ENCODE results near the gene COL1A2. TPM values are rescaled to one million over a fixed set of nuclear protein-coding genes. Genes with fewer than 3 reads are reported as not detected.

COL1A2 gene
- total and polyA plus RNA-seq, 2 experiments from 2014 or later = 76.6 to 122 TPM

GRCh38 chr7:94414980-94415379 is 20.3 kb downstream of the COL1A2 start:
- Histone ChIP-seq H3K27ac (no peak overlapping the region), H3K36me3 (no peaks in the 10 kb centered on the region), H3K27me3 (no peaks in the 10 kb centered on the region), H3K4me1 (ENCODE audit: low read depth) (no peaks in the 10 kb centered on the region), H3K9me3 (ENCODE audit: low read depth) (no peaks in the 10 kb centered on the region), H3K4me3 (no peak overlapping the region)
- DNase-seq (ENCODE audit: low read depth in 1 of 2, low spot score in 1 of 2) = no peak
- TF ChIP-seq CTCF (IDR thresholded peaks at IDR 0.05; ENCODE audit: low read depth, low read length) = no peak

- Histone ChIP-seq H3K27ac (no peak overlapping the region), H3K4me3 (no peak overlapping the region), H3K4me1 (ENCODE audit: low read depth) (no peaks in the 10 kb centered on the region), H3K36me3 (no peaks in the 10 kb centered on the region), H3K9me3 (ENCODE audit: low read depth) (no peaks in the 10 kb centered on the region), H3K27me3 (no peaks in the 10 kb centered on the region)
- TF ChIP-seq CTCF (IDR thresholded peaks at IDR 0.05; ENCODE audit: low read depth, low read length) = no peak
- no peak for DNase-seq (ENCODE audit: low read depth in 1 of 2, low spot score in 1 of 2)
Measured at GRCh38 chr7:94417306-94417705, 22.6 kb downstream of the COL1A2 start.

- no peak overlapping the region for H3K27ac ChIP-seq
- no peak overlapping the region for H3K4me3 ChIP-seq
- no peaks in the 10 kb centered on the region for H3K9me3 ChIP-seq (ENCODE audit: low read depth)
- no peak for TF ChIP-seq CTCF (IDR thresholded peaks at IDR 0.05; ENCODE audit: low read depth, low read length)
- no peaks in the 10 kb centered on the region for H3K27me3 ChIP-seq
- H3K4me1 ChIP-seq (ENCODE audit: low read depth) = no peaks in the 10 kb centered on the region
- peak in 1 of 2 donors; percentile 36 for DNase-seq (ENCODE audit: low read depth in 1 of 2, low spot score in 1 of 2)
- no peaks in the 10 kb centered on the region for H3K36me3 ChIP-seq
Measured at GRCh38 chr7:94417901-94418300, 23.2 kb downstream of the COL1A2 start.

- no peaks in the 10 kb centered on the region for H3K36me3 ChIP-seq
- no peaks in the 10 kb centered on the region for H3K9me3 ChIP-seq (ENCODE audit: low read depth)
- TF ChIP-seq CTCF (IDR thresholded peaks at IDR 0.05; ENCODE audit: low read depth, low read length) = no peak
- no peaks in the 10 kb centered on the region for H3K27me3 ChIP-seq
- no peaks in the 10 kb centered on the region for H3K4me1 ChIP-seq (ENCODE audit: low read depth)
- DNase-seq (ENCODE audit: low read depth in 1 of 2, low spot score in 1 of 2) = peak in 1 of 2 donors; percentile 11
- H3K27ac ChIP-seq = no peak overlapping the region
- H3K4me3 ChIP-seq = no peak overlapping the region
Measured at GRCh38 chr7:94418851-94419250, 24.2 kb downstream of the COL1A2 start.

GRCh38 chr7:94420328-94420727 is 25.6 kb downstream of the COL1A2 start:
- Histone ChIP-seq H3K9me3 (ENCODE audit: low read depth) (no peaks in the 10 kb centered on the region), H3K4me1 (ENCODE audit: low read depth) (no peaks in the 10 kb centered on the region), H3K27me3 (no peaks in the 10 kb centered on the region), H3K36me3 (peaks cover 4% of the 10 kb centered on the region), H3K27ac (no peak overlapping the region), H3K4me3 (no peak overlapping the region)
- no peak for TF ChIP-seq CTCF (IDR thresholded peaks at IDR 0.05; ENCODE audit: low read depth, low read length)
- peak in 1 of 2 donors; percentile 36 for DNase-seq (ENCODE audit: low read depth in 1 of 2, low spot score in 1 of 2)

GRCh38 chr7:94421681-94422080 is 27.0 kb downstream of the COL1A2 start:
- Histone ChIP-seq H3K4me3 (no peak overlapping the region), H3K36me3 (peaks cover 4% of the 10 kb centered on the region), H3K27ac (no peak overlapping the region), H3K9me3 (ENCODE audit: low read depth) (no peaks in the 10 kb centered on the region), H3K4me1 (ENCODE audit: low read depth) (no peaks in the 10 kb centered on the region), H3K27me3 (no peaks in the 10 kb centered on the region)
- DNase-seq (ENCODE audit: low read depth in 1 of 2, low spot score in 1 of 2) = peak in 1 of 2 donors; percentile 24
- no peak for TF ChIP-seq CTCF (IDR thresholded peaks at IDR 0.05; ENCODE audit: low read depth, low read length)
